HCT116 (cell line): Measurements from ENCODE around the gene ZFP1. TPM values are rescaled to one million over a fixed set of nuclear protein-coding genes. Genes with fewer than 3 reads are reported as not detected.

Source experiments
- ATAC-seq: fragments of 200-7000 bp; cut with Tn5 transposase; 2 replicates; pipeline ENCODE4 v1.9.1; 2020; ENCODE audit warnings: mild to moderate bottlenecking, moderate library complexity
- BruUV-seq: library from RNA; stranded (reverse); fragments of 400-500 nt; replicated peaks from 2 replicates; lab custom pipeline; 2021; lab: Mats Ljungman, UMichigan
- CTCF ChIA-PET: fragments of 300-600 bp; sonication (Branson Sonifier 250); formaldehyde crosslinking; loops from one replicate; lab custom pipeline; 2021; ENCODE audit warnings: antibody characterized with exemption; lab: Charles Lee
- POLR2A ChIA-PET: fragments of 300-600, 350-600 bp; sonication (Branson Sonifier 250); formaldehyde crosslinking; loops from one replicate; lab custom pipeline; 2021; ENCODE audit warnings: antibody characterized with exemption; lab: Charles Lee
- RAD21 ChIA-PET, 2 experiments: fragments of 300-600 bp; sonication (Branson Sonifier 250); formaldehyde crosslinking; loops; one replicate each; lab custom pipeline; 2023; ENCODE audit warnings: low total read pairs in 2 of 2; ENCODE audit not compliant: uncharacterized antibody in 2 of 2, unreplicated experiment in 2 of 2, low non-redundant PET in 1 of 2; lab: Charles Lee
- DNase-seq: peaks from one replicate; pipeline ENCODE4 v3.0.0-alpha.2; 2010; ENCODE audit warnings: low read depth, low spot score
- H2AFZ ChIP-seq: fragments of 200-600 bp; shearing (Covaris generic), sonication (generic); 2 replicates; pipeline ENCODE4 v1.6.1; 2017; ENCODE audit warnings: low read depth, mixed run types, mixed read lengths, antibody characterized with exemption, low read length; ENCODE audit not compliant: poor library complexity, severe bottlenecking
- H3K27ac ChIP-seq: 2 replicates; pipeline ENCODE4 v1.5.1; 2012; ENCODE audit warnings: low read depth, low read length
- H3K27me3 ChIP-seq: fragments of 200-600 bp; sonication (generic); 2 replicates; pipeline ENCODE4 v1.6.1; 2016; ENCODE audit warnings: mixed run types, low read length, mixed read lengths; ENCODE audit not compliant: insufficient read depth
- H3K36me3 ChIP-seq, 2 experiments: fragments of 200-500 bp in 1 of 2; fragments of 200-600 bp in 1 of 2; sonication (Bioruptor generic) in 1 of 2; sonication (generic) in 1 of 2; 2 replicates each; pipeline versions ENCODE4 v1.5.1 to v1.6.1; 2014 to 2016; ENCODE audit warnings: low read length in 2 of 2, inconsistent platforms in 1 of 2, mixed read lengths in 1 of 2, mixed run types in 1 of 2; ENCODE audit not compliant: insufficient read depth in 2 of 2, control insufficient read depth in 1 of 2
- H3K4me1 ChIP-seq, 2 experiments: fragments of 200-600 bp in 1 of 2; sonication (generic) in 1 of 2; 2 replicates each; pipeline versions ENCODE4 v1.5.1 to v1.6.1; 2012 to 2017; ENCODE audit warnings: low read length in 2 of 2, inconsistent platforms in 1 of 2, mild to moderate bottlenecking in 1 of 2, mixed read lengths in 1 of 2, mixed run types in 1 of 2, moderate library complexity in 1 of 2; ENCODE audit not compliant: insufficient read depth in 2 of 2, control insufficient read depth in 1 of 2
- H3K4me2 ChIP-seq: fragments of 200-600 bp; sonication (generic); 2 replicates; pipeline ENCODE4 v1.6.1; 2017; ENCODE audit warnings: mixed run types, low read length, mixed read lengths
- H3K4me3 ChIP-seq, 2 experiments: fragments of 200-600 bp in 1 of 2; sonication (generic) in 1 of 2; replicated peaks in 1 of 2; 2 replicates each; pipeline ENCODE4 v1.5.1; 2011 to 2016; ENCODE audit warnings: low read length in 2 of 2, control low read depth in 1 of 2, low read depth in 1 of 2, mild to moderate bottlenecking in 1 of 2, mixed read lengths in 1 of 2, mixed run types in 1 of 2
- H3K79me2 ChIP-seq: fragments of 200-600 bp; sonication (generic); 2 replicates; pipeline ENCODE4 v1.6.1; 2017; ENCODE audit warnings: mild to moderate bottlenecking, mixed run types, low read length, moderate library complexity, mixed read lengths; ENCODE audit not compliant: insufficient read depth
- H3K9ac ChIP-seq: fragments of 200-600 bp; sonication (generic); 2 replicates; pipeline ENCODE4 v1.6.1; 2016; ENCODE audit warnings: low read length, mixed read lengths
- H3K9me2 ChIP-seq: fragments of 200-600 bp; sonication (generic), shearing (Covaris generic); 2 replicates; pipeline ENCODE4 v1.6.1; 2017; ENCODE audit warnings: mixed run types, mild to moderate bottlenecking, moderate library complexity; ENCODE audit not compliant: insufficient read depth
- H3K9me3 ChIP-seq, 2 experiments: fragments of 200-500 bp in 1 of 2; fragments of 200-600 bp in 1 of 2; sonication (Bioruptor generic) in 1 of 2; sonication (generic) in 1 of 2; 2 replicates each; pipeline ENCODE4 v1.6.1; 2014 to 2017; ENCODE audit warnings: low read length in 2 of 2, mixed read lengths in 2 of 2, inconsistent platforms in 1 of 2, low read depth in 1 of 2, mild to moderate bottlenecking in 1 of 2, mixed run types in 1 of 2, moderate library complexity in 1 of 2; ENCODE audit not compliant: control insufficient read depth in 1 of 2, insufficient read depth in 1 of 2
- H4K20me1 ChIP-seq: fragments of 200-600 bp; sonication (generic), shearing (Covaris generic); 2 replicates; pipeline ENCODE4 v1.6.1; 2017; ENCODE audit warnings: mixed run types, mild to moderate bottlenecking, moderate library complexity; ENCODE audit not compliant: insufficient read depth
- CBX3 ChIP-seq: IDR thresholded peaks from 2 replicates; pipeline ENCODE4 v1.6.1; 2012; ENCODE audit warnings: low read depth
- CEBPB ChIP-seq: IDR thresholded peaks from 2 replicates; pipeline ENCODE4 v1.6.1; 2012; ENCODE audit warnings: low read depth
- EGR1 ChIP-seq: IDR thresholded peaks from 2 replicates; pipeline ENCODE4 v1.6.1; 2012; ENCODE audit warnings: low read depth
- ELF1 ChIP-seq: IDR thresholded peaks from 2 replicates; pipeline ENCODE4 v1.6.1; 2012; ENCODE audit warnings: low read depth, borderline replicate concordance
- EZH2phosphoT487 ChIP-seq: fragments of 200-600 bp; IDR thresholded peaks from 2 replicates; pipeline ENCODE4 v1.6.1; 2018; ENCODE audit warnings: antibody characterized with exemption, borderline replicate concordance
- FOSL1 ChIP-seq: IDR thresholded peaks from 2 replicates; pipeline ENCODE4 v1.6.1; 2012; ENCODE audit warnings: low read depth
- JUND ChIP-seq: IDR thresholded peaks from 2 replicates; pipeline ENCODE4 v1.6.1; 2012
- POLR2A ChIP-seq: IDR thresholded peaks from 2 replicates; pipeline ENCODE4 v1.7.0; 2011; ENCODE audit warnings: borderline replicate concordance; ENCODE audit not compliant: insufficient read depth, insufficient read length; ENCODE audit errors: extremely low read depth
- POLR2AphosphoS5 ChIP-seq: IDR thresholded peaks from 2 replicates; pipeline ENCODE4 v1.6.1; 2011; ENCODE audit warnings: mild to moderate bottlenecking, low read depth, low read length, moderate library complexity
- RAD21 ChIP-seq: IDR thresholded peaks from 2 replicates; pipeline ENCODE4 v1.6.1; 2012; ENCODE audit warnings: low read depth, mild to moderate bottlenecking
- SP1 ChIP-seq: IDR thresholded peaks from 2 replicates; pipeline ENCODE4 v1.6.1; 2012; ENCODE audit warnings: low read depth
- SRF ChIP-seq: IDR thresholded peaks from 2 replicates; pipeline ENCODE4 v1.6.1; 2012; ENCODE audit warnings: low read depth
- TCF7L2 ChIP-seq: IDR thresholded peaks from 2 replicates; pipeline ENCODE4 v1.7.0; 2011; ENCODE audit warnings: borderline replicate concordance, inconsistent platforms; ENCODE audit not compliant: insufficient read depth, insufficient read length; ENCODE audit errors: extremely low read depth
- YY1 ChIP-seq: IDR thresholded peaks from 2 replicates; pipeline ENCODE4 v1.6.1; 2011; ENCODE audit warnings: low read length, low read depth, moderate library complexity, mild to moderate bottlenecking; ENCODE audit not compliant: insufficient replicate concordance; ENCODE audit errors: extremely low read depth
- ZFX ChIP-seq: fragments of 450-650 bp; IDR thresholded peaks from 2 replicates; pipeline ENCODE4 v1.6.1; 2017
- ZNF274 ChIP-seq: fragments of 200-500 bp; sonication (Bioruptor generic); IDR thresholded peaks from 2 replicates; pipeline ENCODE4 v1.6.1; 2014; ENCODE audit warnings: mild to moderate bottlenecking, low read depth, low read length, inconsistent platforms
- intact Hi-C: fragments of 100-400 bp; cut with micrococcal nuclease; formaldehyde crosslinking; loops from 2 replicates; pipeline ENCODE4 v1.10.0; 2022
- total RNA-seq: library from RNA; stranded (reverse); gene quantifications from one replicate; pipeline ENCODE4 v1.2.1, GENCODE V29; 2021; ENCODE audit not compliant: unreplicated experiment
- TF ChIP-seq, protein P1 (sequence below): IDR thresholded peaks from 2 replicates; pipeline ENCODE4 v1.6.1; 2012; ENCODE audit warnings: low read depth
- TF ChIP-seq, protein P2 (sequence below): IDR thresholded peaks from 2 replicates; pipeline ENCODE4 v1.6.1; 2012
- TF ChIP-seq, protein P3 (sequence below): IDR thresholded peaks from 2 replicates; pipeline ENCODE4 v1.6.1; 2012
- TF ChIP-seq, protein P4 (sequence below): IDR thresholded peaks from 2 replicates; pipeline ENCODE4 v1.6.1; 2011; ENCODE audit warnings: mild to moderate bottlenecking, low read length, moderate library complexity; ENCODE audit not compliant: insufficient replicate concordance; ENCODE audit errors: extremely low read depth

The ZFP1 gene
- total RNA-seq, 1 experiment from 2014 or later: 12.8 TPM

DNA sequence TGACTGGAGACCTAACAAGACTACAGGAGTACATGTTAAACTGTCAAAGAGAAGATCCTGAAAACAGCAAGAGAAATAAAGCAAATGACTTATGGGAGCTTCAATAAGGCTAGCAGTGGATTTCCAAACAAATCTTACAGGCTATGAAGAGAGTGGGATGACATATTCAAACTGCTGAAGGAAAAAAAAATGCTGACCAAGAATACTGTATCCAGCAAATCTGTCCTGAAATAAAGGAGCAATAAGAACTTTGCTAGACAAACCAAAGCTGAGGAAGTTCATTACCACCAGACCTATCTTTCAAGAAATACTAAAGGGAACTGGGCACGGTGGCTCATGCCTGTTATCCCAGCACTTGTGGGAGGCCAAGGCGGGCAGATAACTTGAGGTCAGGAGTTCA is 28.6 kb downstream of the ZFP1 start (continued):
- TF ChIP-seq RAD21 (no peak), SRF (no peak), YY1 (no peak), TCF7L2 (no peak), ZNF274 (no peak), CBX3 (no peak), POLR2A (no peak)

DNA sequence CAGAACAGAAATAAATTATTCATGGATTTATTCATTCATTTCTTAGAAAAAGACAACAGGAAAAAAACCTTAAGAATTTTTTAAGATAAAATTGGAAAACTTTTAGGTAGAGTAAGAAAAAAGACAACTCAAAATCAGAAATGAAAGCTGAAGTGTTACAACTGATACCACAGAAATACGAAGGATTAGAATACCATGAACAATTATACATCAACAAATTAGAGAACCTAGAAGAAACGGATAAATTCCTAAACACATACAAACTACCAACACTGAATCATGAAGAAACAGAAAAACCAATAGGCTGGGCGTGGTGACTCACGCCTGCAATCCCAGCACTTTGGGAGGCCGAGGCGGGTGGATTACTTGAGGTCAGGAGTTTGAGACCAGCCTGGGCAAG is 30.9 kb downstream of the ZFP1 start:
- no peaks in the 10 kb centered on the region for H4K20me1 ChIP-seq
- intact Hi-C loops: no loop called here
- H3K27me3 ChIP-seq: no peaks in the 10 kb centered on the region
- no peaks in the 10 kb centered on the region for H3K9me2 ChIP-seq
- no peaks in the 10 kb centered on the region for H3K4me1 ChIP-seq
- ATAC-seq: no peak
- no peak overlapping the region for H3K4me2 ChIP-seq
- no peak overlapping the region for H2AFZ ChIP-seq
- no peak overlapping the region for H3K9ac ChIP-seq
- H3K4me3 ChIP-seq: no peak overlapping the region
- ChIA-PET CTCF (no interaction called here), POLR2A (no interaction called here), RAD21 (no interaction called here)
- H3K79me2 ChIP-seq: no peaks in the 10 kb centered on the region
- DNase-seq: no peak
- peaks cover 9 to 17% of the 10 kb centered on the region in 2 experiments; a peak in 3 of 4 replicates for H3K9me3 ChIP-seq
- no peaks in the 10 kb centered on the region for H3K36me3 ChIP-seq
- no TSS peak for BruUV-seq
- H3K27ac ChIP-seq: no peak overlapping the region
- TF ChIP-seq SP1 (no peak), CEBPB (no peak), EZH2phosphoT487 (no peak), CBX3 (no peak), ELF1 (no peak), TCF7L2 (no peak), YY1 (no peak), JUND (no peak), FOSL1 (no peak), ZFX (no peak), EGR1 (no peak), ZNF274 (no peak), POLR2AphosphoS5 (no peak)
- TF ChIP-seq, protein P1, sequence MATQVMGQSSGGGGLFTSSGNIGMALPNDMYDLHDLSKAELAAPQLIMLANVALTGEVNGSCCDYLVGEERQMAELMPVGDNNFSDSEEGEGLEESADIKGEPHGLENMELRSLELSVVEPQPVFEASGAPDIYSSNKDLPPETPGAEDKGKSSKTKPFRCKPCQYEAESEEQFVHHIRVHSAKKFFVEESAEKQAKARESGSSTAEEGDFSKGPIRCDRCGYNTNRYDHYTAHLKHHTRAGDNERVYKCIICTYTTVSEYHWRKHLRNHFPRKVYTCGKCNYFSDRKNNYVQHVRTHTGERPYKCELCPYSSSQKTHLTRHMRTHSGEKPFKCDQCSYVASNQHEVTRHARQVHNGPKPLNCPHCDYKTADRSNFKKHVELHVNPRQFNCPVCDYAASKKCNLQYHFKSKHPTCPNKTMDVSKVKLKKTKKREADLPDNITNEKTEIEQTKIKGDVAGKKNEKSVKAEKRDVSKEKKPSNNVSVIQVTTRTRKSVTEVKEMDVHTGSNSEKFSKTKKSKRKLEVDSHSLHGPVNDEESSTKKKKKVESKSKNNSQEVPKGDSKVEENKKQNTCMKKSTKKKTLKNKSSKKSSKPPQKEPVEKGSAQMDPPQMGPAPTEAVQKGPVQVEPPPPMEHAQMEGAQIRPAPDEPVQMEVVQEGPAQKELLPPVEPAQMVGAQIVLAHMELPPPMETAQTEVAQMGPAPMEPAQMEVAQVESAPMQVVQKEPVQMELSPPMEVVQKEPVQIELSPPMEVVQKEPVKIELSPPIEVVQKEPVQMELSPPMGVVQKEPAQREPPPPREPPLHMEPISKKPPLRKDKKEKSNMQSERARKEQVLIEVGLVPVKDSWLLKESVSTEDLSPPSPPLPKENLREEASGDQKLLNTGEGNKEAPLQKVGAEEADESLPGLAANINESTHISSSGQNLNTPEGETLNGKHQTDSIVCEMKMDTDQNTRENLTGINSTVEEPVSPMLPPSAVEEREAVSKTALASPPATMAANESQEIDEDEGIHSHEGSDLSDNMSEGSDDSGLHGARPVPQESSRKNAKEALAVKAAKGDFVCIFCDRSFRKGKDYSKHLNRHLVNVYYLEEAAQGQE: no peak
- TF ChIP-seq, protein P2, sequence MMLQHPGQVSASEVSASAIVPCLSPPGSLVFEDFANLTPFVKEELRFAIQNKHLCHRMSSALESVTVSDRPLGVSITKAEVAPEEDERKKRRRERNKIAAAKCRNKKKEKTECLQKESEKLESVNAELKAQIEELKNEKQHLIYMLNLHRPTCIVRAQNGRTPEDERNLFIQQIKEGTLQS: no peak
- TF ChIP-seq, protein P3, sequence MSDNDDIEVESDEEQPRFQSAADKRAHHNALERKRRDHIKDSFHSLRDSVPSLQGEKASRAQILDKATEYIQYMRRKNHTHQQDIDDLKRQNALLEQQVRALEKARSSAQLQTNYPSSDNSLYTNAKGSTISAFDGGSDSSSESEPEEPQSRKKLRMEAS: no peak
- TF ChIP-seq, protein P4, sequence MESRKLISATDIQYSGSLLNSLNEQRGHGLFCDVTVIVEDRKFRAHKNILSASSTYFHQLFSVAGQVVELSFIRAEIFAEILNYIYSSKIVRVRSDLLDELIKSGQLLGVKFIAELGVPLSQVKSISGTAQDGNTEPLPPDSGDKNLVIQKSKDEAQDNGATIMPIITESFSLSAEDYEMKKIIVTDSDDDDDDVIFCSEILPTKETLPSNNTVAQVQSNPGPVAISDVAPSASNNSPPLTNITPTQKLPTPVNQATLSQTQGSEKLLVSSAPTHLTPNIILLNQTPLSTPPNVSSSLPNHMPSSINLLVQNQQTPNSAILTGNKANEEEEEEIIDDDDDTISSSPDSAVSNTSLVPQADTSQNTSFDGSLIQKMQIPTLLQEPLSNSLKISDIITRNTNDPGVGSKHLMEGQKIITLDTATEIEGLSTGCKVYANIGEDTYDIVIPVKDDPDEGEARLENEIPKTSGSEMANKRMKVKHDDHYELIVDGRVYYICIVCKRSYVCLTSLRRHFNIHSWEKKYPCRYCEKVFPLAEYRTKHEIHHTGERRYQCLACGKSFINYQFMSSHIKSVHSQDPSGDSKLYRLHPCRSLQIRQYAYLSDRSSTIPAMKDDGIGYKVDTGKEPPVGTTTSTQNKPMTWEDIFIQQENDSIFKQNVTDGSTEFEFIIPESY: no peak
